Parathyroid adenoma (tissue), 2 donors: ENCODE data around the gene BBOX1.

Experiments used
- H2AFZ ChIP-seq: fragments of 300-600 bp; sonication (generic); one replicate; pipeline ENCODE4 v1.7.0; 2017; ENCODE audit warnings: antibody characterized with exemption, mild to moderate bottlenecking
- H3K27ac ChIP-seq: fragments of 300-600 bp; sonication (generic); one replicate; pipeline ENCODE4 v1.7.0; 2017
- H3K27me3 ChIP-seq: fragments of 300-600 bp; sonication (generic); one replicate; pipeline ENCODE4 v1.7.0; 2017; ENCODE audit warnings: low read length; ENCODE audit not compliant: control insufficient read depth, insufficient read depth
- H3K36me3 ChIP-seq: fragments of 300-600 bp; sonication (generic); one replicate; pipeline ENCODE4 v1.7.0; 2017; ENCODE audit warnings: low read length; ENCODE audit not compliant: control insufficient read depth, insufficient read depth
- H3K4me1 ChIP-seq: fragments of 300-600 bp; sonication (generic); one replicate; pipeline ENCODE4 v1.7.0; 2017; ENCODE audit warnings: control low read depth
- H3K4me2 ChIP-seq: fragments of 300-600 bp; sonication (generic); one replicate; pipeline ENCODE4 v1.7.0; 2017; ENCODE audit warnings: low read length
- H3K4me3 ChIP-seq: fragments of 300-600 bp; sonication (generic); one replicate; pipeline ENCODE4 v1.7.0; 2017; ENCODE audit warnings: low read depth, low read length
- H3K79me2 ChIP-seq: fragments of 300-600 bp; sonication (generic); one replicate; pipeline ENCODE4 v1.7.0; 2017; ENCODE audit warnings: control low read depth
- H3K9ac ChIP-seq: fragments of 300-600 bp; sonication (generic); one replicate; pipeline ENCODE4 v1.7.0; 2017; ENCODE audit warnings: mild to moderate bottlenecking
- H3K9me3 ChIP-seq: fragments of 300-600 bp; sonication (generic); one replicate; pipeline ENCODE4 v1.7.0; 2017; ENCODE audit warnings: low read length; ENCODE audit not compliant: control insufficient read depth
- TF ChIP-seq, protein P1 (sequence below): fragments of 300-600 bp; sonication (generic); IDR thresholded peaks from one replicate; pipeline ENCODE4 v1.7.0; 2017; ENCODE audit warnings: antibody characterized with exemption, mild to moderate bottlenecking
- donor health status: primary hyperparathyroidism.

The BBOX1 gene

DNA sequence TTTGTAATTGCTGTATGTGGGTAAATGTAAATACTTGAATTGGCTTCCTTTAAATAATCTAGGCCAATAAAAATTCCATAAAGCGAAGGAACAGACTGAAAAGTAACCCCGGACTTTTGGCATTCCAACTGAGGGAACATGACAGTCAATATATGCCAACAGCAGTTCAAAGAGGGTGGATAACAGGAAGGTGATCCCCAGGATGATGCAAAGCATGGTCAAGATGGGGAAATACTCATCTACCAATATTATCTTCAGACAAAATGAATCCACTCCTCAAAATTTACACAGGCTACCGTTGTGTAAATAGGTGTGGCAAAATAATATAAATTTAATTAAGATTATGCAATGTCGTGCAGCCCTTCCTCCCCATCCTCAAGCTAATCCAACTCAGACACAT, 56.9 kb downstream of the BBOX1 start:
- Histone ChIP-seq H3K79me2 (no peaks in the 10 kb centered on the region), H3K4me3 (no peak overlapping the region), H3K9me3 (no peaks in the 10 kb centered on the region), H2AFZ (no peak overlapping the region), H3K36me3 (no peaks in the 10 kb centered on the region), H3K4me1 (no peaks in the 10 kb centered on the region), H3K4me2 (no peak overlapping the region), H3K27ac (no peak overlapping the region), H3K9ac (no peak overlapping the region), H3K27me3 (no peaks in the 10 kb centered on the region)
- TF ChIP-seq, protein P1, sequence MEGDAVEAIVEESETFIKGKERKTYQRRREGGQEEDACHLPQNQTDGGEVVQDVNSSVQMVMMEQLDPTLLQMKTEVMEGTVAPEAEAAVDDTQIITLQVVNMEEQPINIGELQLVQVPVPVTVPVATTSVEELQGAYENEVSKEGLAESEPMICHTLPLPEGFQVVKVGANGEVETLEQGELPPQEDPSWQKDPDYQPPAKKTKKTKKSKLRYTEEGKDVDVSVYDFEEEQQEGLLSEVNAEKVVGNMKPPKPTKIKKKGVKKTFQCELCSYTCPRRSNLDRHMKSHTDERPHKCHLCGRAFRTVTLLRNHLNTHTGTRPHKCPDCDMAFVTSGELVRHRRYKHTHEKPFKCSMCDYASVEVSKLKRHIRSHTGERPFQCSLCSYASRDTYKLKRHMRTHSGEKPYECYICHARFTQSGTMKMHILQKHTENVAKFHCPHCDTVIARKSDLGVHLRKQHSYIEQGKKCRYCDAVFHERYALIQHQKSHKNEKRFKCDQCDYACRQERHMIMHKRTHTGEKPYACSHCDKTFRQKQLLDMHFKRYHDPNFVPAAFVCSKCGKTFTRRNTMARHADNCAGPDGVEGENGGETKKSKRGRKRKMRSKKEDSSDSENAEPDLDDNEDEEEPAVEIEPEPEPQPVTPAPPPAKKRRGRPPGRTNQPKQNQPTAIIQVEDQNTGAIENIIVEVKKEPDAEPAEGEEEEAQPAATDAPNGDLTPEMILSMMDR = no peak

DNA sequence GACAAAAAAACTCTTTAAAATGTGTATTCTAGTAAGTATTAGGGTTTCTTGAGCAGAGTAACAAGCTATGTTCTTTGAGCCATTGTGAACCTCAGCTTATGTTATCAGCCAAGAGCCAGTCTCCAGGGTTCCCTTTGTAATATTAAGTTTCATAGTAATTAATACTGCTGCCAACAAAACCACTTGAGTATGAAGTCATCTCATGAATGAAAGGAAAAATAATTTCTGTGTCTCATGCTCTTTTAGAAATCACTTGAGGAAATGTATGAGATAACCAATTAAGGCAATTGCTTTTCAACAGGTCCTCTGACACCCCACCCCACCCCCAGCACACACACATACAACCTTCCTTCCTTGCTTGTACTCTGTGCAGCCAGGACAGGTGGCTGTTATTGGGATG, 59.9 kb downstream of the BBOX1 start:
- Histone ChIP-seq H3K27me3 (no peaks in the 10 kb centered on the region), H3K27ac (no peak overlapping the region), H3K36me3 (no peaks in the 10 kb centered on the region), H3K9me3 (no peaks in the 10 kb centered on the region), H3K4me3 (no peak overlapping the region), H3K79me2 (no peaks in the 10 kb centered on the region), H3K9ac (no peak overlapping the region), H3K4me1 (no peaks in the 10 kb centered on the region), H3K4me2 (no peak overlapping the region), H2AFZ (no peak overlapping the region)
- TF ChIP-seq, protein P1 = no peak

DNA sequence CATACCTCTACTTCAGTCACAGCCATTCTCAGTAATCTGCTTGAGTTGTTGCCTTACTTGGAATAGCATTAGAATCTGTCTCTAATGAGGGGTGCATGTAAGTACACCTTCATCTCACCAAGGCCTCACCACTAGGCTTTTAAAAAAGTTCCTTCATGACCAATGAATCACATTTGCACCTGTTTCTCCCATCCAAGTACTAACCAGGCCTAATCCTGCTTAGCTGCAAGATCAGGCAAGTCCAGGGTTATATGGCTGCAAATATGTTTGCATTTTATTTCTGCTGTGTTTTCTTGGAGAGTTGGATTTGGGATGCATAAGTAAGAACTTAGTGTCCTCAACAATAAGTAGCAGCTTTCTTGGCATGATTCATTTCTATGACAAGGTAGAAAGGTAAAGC, 66.9 kb downstream of the BBOX1 start:
- no peaks in the 10 kb centered on the region for H3K27me3 ChIP-seq
- H3K4me3 ChIP-seq = no peak overlapping the region
- no peak overlapping the region for H3K9ac ChIP-seq
- no peak overlapping the region for H2AFZ ChIP-seq
- H3K27ac ChIP-seq = no peak overlapping the region
- no peaks in the 10 kb centered on the region for H3K9me3 ChIP-seq
- H3K36me3 ChIP-seq = no peaks in the 10 kb centered on the region
- no peaks in the 10 kb centered on the region for H3K79me2 ChIP-seq
- TF ChIP-seq, protein P1 = no peak
- no peak overlapping the region for H3K4me2 ChIP-seq
- H3K4me1 ChIP-seq = no peaks in the 10 kb centered on the region

DNA sequence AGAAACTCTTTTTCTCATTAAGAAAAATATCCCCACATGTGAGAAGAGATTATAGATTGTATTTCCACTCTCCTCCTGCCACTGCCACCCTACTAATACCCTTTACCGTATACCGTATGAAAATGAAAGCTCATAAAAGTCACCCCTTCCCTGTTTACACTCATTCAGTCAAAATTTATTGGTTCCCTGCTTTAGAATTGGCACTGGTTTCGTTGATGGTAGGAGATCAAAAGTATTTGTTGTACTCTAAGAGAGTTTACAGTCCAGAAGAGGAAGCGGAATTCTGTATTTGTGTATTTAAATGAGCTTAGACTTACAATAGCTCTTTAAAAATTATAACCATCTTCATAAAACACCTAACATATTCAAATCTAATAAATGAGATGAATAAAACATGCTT, 68.2 kb downstream of the BBOX1 start:
- Histone ChIP-seq H3K4me1 (no peaks in the 10 kb centered on the region), H3K9ac (no peak overlapping the region), H3K79me2 (no peaks in the 10 kb centered on the region), H3K27ac (no peak overlapping the region), H3K9me3 (no peaks in the 10 kb centered on the region), H3K4me3 (no peak overlapping the region), H2AFZ (no peak overlapping the region), H3K4me2 (no peak overlapping the region), H3K27me3 (no peaks in the 10 kb centered on the region), H3K36me3 (no peaks in the 10 kb centered on the region)
- TF ChIP-seq, protein P1 = no peak

DNA sequence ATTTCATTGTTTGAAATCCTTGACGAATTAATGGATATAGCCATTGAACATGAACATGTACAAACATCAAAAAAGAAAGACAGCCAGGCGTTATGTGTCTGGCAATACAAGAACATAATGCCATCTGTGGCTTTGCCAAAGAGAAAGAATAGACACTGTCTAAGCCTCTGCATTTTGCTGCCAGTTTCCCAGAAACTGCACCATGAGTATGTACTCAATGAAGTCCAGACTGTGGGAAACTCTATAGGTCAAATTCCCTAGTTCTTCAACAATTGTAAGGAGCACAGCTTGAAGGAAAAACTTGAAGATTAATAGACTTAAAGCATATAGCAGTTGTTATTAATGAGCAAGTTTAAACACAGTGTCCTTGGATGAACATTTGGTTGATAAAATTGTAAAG, 71.3 kb downstream of the BBOX1 start:
- TF ChIP-seq, protein P1 = no peak
- Histone ChIP-seq H3K79me2 (no peaks in the 10 kb centered on the region), H3K4me2 (no peak overlapping the region), H3K4me3 (no peak overlapping the region), H3K36me3 (no peaks in the 10 kb centered on the region), H3K4me1 (no peaks in the 10 kb centered on the region), H2AFZ (no peak overlapping the region), H3K27me3 (no peaks in the 10 kb centered on the region), H3K9ac (no peak overlapping the region), H3K9me3 (no peaks in the 10 kb centered on the region), H3K27ac (no peak overlapping the region)
